Common myeloid progenitor, CD34-positive (primary cell): ENCODE measurements around the gene PFKFB4.
"Not testable (repeated sequence)": the region's sequence is repeated elsewhere in the genome, so short reads cannot be mapped to it uniquely, and the experiment has no call there.

Experiments
- CTCF ChIA-PET: fragments of 350-600 bp; sonication (Branson Sonifier 250); formaldehyde crosslinking; loops from one replicate; lab custom pipeline; 2021; ENCODE audit warnings: antibody characterized with exemption; lab: Charles Lee
- POLR2A ChIA-PET: fragments of 350-600 bp; sonication (Branson Sonifier 250); formaldehyde crosslinking; loops from one replicate; lab custom pipeline; 2021; ENCODE audit warnings: antibody characterized with exemption; lab: Charles Lee
- DNase-seq, 3 donors: peaks; one replicate each; pipeline versions ENCODE4 v3.0.0 to v3.0.0-alpha.2; 2013
- H3K27ac ChIP-seq, 2 experiments: 1 replicate in 1 of 2; 2 replicates in 1 of 2; pipeline ENCODE4 v1.7.0; 2013; ENCODE audit warnings: inconsistent platforms in 2 of 2, low read length in 2 of 2, mild to moderate bottlenecking in 2 of 2, low read depth in 1 of 2, moderate library complexity in 1 of 2; ENCODE audit not compliant: severe bottlenecking in 2 of 2, insufficient read depth in 1 of 2, poor library complexity in 1 of 2
- H3K27me3 ChIP-seq, 5 experiments: replicated peaks in 2 of 5; 1 replicate in 3 of 5; 2 replicates in 2 of 5; pipeline versions ENCODE4 v1.6.1 to v1.7.0; 2013; ENCODE audit warnings: low read length in 4 of 5, mild to moderate bottlenecking in 2 of 5, moderate library complexity in 2 of 5, inconsistent platforms in 1 of 5; ENCODE audit not compliant: insufficient read depth in 5 of 5, control insufficient read depth in 4 of 5
- H3K36me3 ChIP-seq, 4 experiments: 1 replicate in 2 of 4; 2 replicates in 2 of 4; pipeline versions ENCODE4 v1.6.1 to v1.7.0; 2013; ENCODE audit warnings: low read length in 3 of 4, control low read depth in 1 of 4, mild to moderate bottlenecking in 1 of 4; ENCODE audit not compliant: control insufficient read depth in 4 of 4, insufficient read depth in 4 of 4
- H3K4me1 ChIP-seq, 4 experiments: 1 replicate in 3 of 4; 2 replicates in 1 of 4; pipeline versions ENCODE4 v1.6.1 to v1.7.1; 2013; ENCODE audit warnings: low read length in 3 of 4, mild to moderate bottlenecking in 3 of 4, control low read depth in 1 of 4, inconsistent platforms in 1 of 4, moderate library complexity in 1 of 4; ENCODE audit not compliant: control insufficient read depth in 4 of 4, insufficient read depth in 4 of 4; ENCODE audit errors: control extremely low read depth in 1 of 4
- H3K4me3 ChIP-seq, 7 experiments: 1 replicate in 4 of 7; 2 replicates in 3 of 7; pipeline versions ENCODE4 v1.5.1 to v1.7.0; 2013; ENCODE audit warnings: mild to moderate bottlenecking in 7 of 7, low read length in 6 of 7, moderate library complexity in 6 of 7, inconsistent platforms in 2 of 7, low read depth in 2 of 7, control low read depth in 1 of 7; ENCODE audit not compliant: insufficient read depth in 4 of 7, control insufficient read depth in 1 of 7; ENCODE audit errors: extremely low read depth in 1 of 7
- H3K9me3 ChIP-seq, 5 experiments: 1 replicate in 4 of 5; 2 replicates in 1 of 5; pipeline versions ENCODE4 v1.6.1 to v1.7.1; 2013; ENCODE audit warnings: low read length in 4 of 5, mild to moderate bottlenecking in 2 of 5, inconsistent platforms in 1 of 5, low read depth in 1 of 5, moderate library complexity in 1 of 5; ENCODE audit not compliant: control insufficient read depth in 4 of 5, insufficient read depth in 2 of 5; ENCODE audit errors: control extremely low read depth in 1 of 5
- WGBS: methylation state at CpG from one replicate; pipeline ENCODE4 v1.1.5; 2013; ENCODE audit not compliant: insufficient coverage; 5-methylcytosine and 5-hydroxymethylcytosine counted together

The PFKFB4 gene

DNA sequence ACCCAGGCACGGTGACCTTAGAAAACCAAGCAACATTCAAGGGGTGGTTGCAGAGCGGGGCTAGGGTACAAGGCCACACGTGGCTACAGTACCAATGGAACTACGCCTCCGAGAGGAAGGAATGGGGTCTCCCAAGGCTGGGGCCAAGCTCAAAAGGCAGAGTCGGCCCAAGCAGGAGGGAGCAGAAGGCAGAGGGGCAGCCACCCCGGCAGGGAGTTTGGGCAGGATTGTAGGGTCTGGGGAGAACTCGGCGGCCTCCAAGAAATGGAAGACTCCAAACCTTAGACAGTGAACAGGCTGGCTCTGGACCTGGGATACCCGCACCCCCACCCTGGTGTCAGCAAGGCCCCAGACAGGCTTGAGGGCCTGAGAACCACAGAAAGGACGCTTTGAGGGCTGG is 81.4 kb downstream of the PFKFB4 start:
- POLR2A ChIA-PET = no interaction called here
- Histone ChIP-seq H3K4me3 (no peak overlapping the region), H3K27me3 (no peaks in the 10 kb centered on the region), H3K9me3 (no peaks in the 10 kb centered on the region), H3K27ac (no peak overlapping the region), H3K4me1 (peaks cover 0 to 47% (median 34%) of the 10 kb centered on the region in 4 experiments), H3K36me3 (peaks cover 0 to 3% (median under 1%) of the 10 kb centered on the region in 4 experiments)
- CTCF ChIA-PET = interaction anchor here (1.0 to 6.1 kb wide), 2 partner anchors 31 to 39 kb away, joined by 4 to 44 read pairs; partner anchors contain the start of gene SHISA5
- DNase-seq = no peak
- 97% methylated on average over 9 of the region's 11 CpGs for WGBS

DNA sequence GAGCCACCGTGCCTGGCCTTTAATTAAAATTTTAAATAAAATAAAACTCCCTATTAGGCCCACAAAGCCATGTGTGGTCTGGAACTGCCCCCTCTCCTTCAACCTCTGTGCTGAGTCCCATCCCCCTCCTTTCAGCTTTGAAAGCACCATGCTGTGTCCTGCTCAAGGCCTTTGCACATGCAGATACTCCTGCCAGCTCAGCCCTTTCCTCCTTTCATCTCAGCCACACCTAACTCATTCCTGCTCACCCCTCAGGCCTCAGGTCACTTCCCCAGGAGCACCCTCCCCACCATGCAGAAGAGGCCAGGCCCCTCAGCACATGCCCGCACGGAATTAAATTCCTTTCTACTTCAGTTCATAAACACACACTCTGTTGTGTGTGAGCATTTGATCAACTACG is 82.0 kb downstream of the PFKFB4 start:
- no peak overlapping the region for H3K27ac ChIP-seq
- H3K27me3 ChIP-seq = no peaks in the 10 kb centered on the region
- peaks cover 0 to 8% (median 6%) of the 10 kb centered on the region in 4 experiments for H3K36me3 ChIP-seq
- H3K4me1 ChIP-seq = peaks cover 0 to 52% (median 39%) of the 10 kb centered on the region in 4 experiments
- no peak overlapping the region for H3K4me3 ChIP-seq
- ChIA-PET CTCF (interaction anchor here (1.0 to 6.1 kb wide), 6 partner anchors 11 to 79 kb away, joined by 4 to 44 read pairs (median 6); partner anchors contain the start of gene SHISA5), POLR2A (no interaction called here)
- WGBS = 100% methylated on average over 2 of the region's 4 CpGs
- H3K9me3 ChIP-seq = no peaks in the 10 kb centered on the region
- no peak for DNase-seq

DNA sequence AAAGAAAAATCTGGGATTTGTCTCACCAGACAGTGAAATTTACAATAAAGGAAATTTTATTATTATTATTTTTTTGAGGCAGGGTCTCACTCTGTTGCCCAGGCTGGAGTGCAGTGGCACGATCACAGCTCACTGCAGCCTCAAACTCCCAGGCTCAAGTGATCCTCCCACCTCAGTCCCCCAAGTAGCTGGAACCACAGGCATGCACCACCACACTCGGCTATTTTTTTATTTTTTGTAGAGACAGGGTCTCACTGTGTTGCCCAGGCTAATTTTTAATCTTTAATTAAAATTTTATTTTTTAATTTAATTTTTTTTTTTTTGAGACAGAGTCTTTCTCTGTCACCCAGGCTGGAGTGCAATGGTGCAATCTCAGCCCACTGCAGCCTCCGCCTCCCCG is 82.6 kb downstream of the PFKFB4 start:
- H3K9me3 ChIP-seq, H3K27me3 ChIP-seq, POLR2A ChIA-PET, DNase-seq, H3K4me3 ChIP-seq: not testable (repeated sequence)
- 100% methylated on average over 1 of the region's 4 CpGs for WGBS
- Histone ChIP-seq H3K4me1 (peaks cover 0 to 52% (median 39%) of the 10 kb centered on the region in 4 experiments), H3K27ac (peak overlapping the region in 1 of 2 experiments; percentile 96), H3K36me3 (peaks cover 0 to 14% (median 11%) of the 10 kb centered on the region in 4 experiments)
- CTCF ChIA-PET = interaction anchor here (1.2 to 6.1 kb wide), 8 partner anchors 8 to 79 kb away, joined by 4 to 44 read pairs (median 6); partner anchors contain the start of gene SHISA5

DNA sequence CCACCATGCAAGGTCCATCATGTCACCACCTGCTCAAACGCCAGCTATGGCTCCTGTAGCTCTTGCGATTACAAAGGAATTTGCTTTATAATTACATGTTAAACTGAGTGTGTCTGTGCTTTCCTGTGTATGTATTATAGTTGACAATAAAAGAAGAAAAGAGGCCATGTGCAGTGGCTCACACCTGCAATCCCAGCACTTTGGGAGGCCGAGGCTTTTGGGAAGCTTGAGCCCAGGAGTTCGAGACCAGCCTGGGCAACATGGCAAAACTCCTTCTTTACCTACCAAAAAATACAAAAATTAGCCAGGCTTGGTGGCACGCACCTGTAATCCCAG is 83.0 kb downstream of the PFKFB4 start:
- WGBS = 100% methylated on average over 1 of the region's 5 CpGs
- peak overlapping the region in 3 of 7 experiments; percentile 82 to 92 (median 83) for H3K4me3 ChIP-seq
- peak overlapping the region in 1 of 2 experiments; percentile 96 for H3K27ac ChIP-seq
- no peaks in the 10 kb centered on the region for H3K27me3 ChIP-seq
- POLR2A ChIA-PET = interaction anchor here (0.9 to 1.4 kb wide), 2 partner anchors 34 to 444 kb away, joined by 4 to 5 read pairs; partner anchors contain the start of genes CCDC51 and TMA7
- no peak for DNase-seq
- H3K4me1 ChIP-seq = peaks cover 0 to 50% (median 34%) of the 10 kb centered on the region in 4 experiments
- H3K36me3 ChIP-seq = peaks cover 0 to 18% (median 15%) of the 10 kb centered on the region in 4 experiments
- CTCF ChIA-PET = interaction anchor here (0.9 to 6.1 kb wide), 10 partner anchors 8 to 80 kb away, joined by 3 to 44 read pairs (median 6); partner anchors contain the start of genes SHISA5 and TMA7
- no peaks in the 10 kb centered on the region for H3K9me3 ChIP-seq

DNA sequence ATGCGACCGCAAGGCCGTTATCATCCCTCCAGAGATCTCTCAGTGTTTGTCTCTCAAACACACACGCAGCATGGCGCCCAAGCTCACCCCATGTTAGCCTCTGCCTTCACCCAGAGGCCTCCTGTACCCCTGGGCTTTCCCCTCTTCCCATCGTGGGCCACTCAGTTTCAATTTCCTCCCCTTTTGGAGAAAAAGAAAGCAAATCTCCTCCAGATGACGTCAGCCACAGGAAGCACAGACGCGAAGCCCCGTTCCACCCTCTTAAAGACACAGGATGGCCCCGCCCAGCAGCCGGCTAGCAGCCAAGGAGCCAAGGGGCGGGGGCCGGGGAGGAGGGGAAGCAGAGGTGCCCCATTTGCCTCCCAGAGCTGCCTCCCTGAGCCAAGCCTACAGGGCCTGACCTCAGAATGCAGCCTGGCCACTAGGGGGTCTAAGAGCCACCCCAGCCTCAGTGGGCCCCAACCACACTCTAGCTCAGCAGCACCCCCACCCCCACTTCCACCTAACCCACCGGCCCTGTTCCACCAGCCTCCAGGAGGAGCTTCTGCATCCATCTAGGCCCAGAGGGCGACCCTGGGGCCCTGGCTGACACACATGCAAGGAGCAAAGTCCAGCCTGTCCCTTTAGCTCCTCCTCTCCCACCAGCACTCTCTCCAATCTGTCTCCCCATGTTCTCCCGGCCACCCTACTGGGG is 83.5 kb downstream of the PFKFB4 start:
- DNase-seq = peak; percentile 97 to 99 (median 99)
- H3K27ac ChIP-seq = peak overlapping the region; percentile 95 to 96
- ChIA-PET CTCF (interaction anchor here (0.9 to 6.1 kb wide), 13 partner anchors 9 to 81 kb away, joined by 3 to 44 read pairs (median 4); partner anchors contain the start of genes SHISA5 and TMA7), POLR2A (interaction anchor here (0.8 to 1.4 kb wide), 3 partner anchors 33 to 445 kb away, joined by 4 to 6 read pairs (median 5); partner anchors contain the start of genes CCDC51 and TMA7)
- WGBS = 6% methylated on average over 15 of the region's 17 CpGs
- no peaks in the 10 kb centered on the region for H3K27me3 ChIP-seq
- H3K9me3 ChIP-seq = no peaks in the 10 kb centered on the region
- peaks cover 0 to 23% (median 19%) of the 10 kb centered on the region in 4 experiments for H3K36me3 ChIP-seq
- peaks cover 0 to 51% (median 34%) of the 10 kb centered on the region in 4 experiments for H3K4me1 ChIP-seq
- peak overlapping the region; percentile 53 to 92 (median 81) for H3K4me3 ChIP-seq

DNA sequence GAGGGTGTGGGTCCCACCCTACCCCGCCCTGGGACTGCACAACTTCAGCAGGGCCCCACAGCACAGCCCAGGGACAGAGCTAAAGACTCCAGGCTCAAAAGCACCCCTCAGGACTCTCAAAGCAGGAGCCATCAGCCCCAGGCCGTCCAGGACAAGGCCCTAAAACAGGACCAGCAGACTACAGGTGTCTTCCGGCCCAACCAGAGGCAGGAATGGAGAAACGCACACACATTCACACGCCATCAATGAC is 84.0 kb downstream of the PFKFB4 start:
- H3K36me3 ChIP-seq = peaks cover 0 to 28% (median 22%) of the 10 kb centered on the region in 4 experiments
- CTCF ChIA-PET = interaction anchor here (1.0 to 6.1 kb wide), 9 partner anchors 9 to 81 kb away, joined by 3 to 44 read pairs (median 4); partner anchors contain the start of gene SHISA5
- WGBS = 0% methylated on average over 4 of the region's 5 CpGs
- H3K27me3 ChIP-seq = no peaks in the 10 kb centered on the region
- POLR2A ChIA-PET = interaction anchor here (0.8 to 1.4 kb wide), 3 partner anchors 33 to 445 kb away, joined by 4 to 6 read pairs (median 5); partner anchors contain the start of genes CCDC51 and TMA7
- H3K4me3 ChIP-seq = peak overlapping the region; percentile 53 to 92 (median 81)
- DNase-seq = no peak
- H3K4me1 ChIP-seq = peaks cover 0 to 52% (median 37%) of the 10 kb centered on the region in 4 experiments
- no peaks in the 10 kb centered on the region for H3K9me3 ChIP-seq
- H3K27ac ChIP-seq = peak overlapping the region; percentile 95 to 96
